Neural cell (in vitro differentiated cells): Measurements from ENCODE around the gene CCNH. TPM values are rescaled to one million over a fixed set of nuclear protein-coding genes. Genes with fewer than 3 reads are reported as not detected.

Experiments used
- H2AFZ ChIP-seq: fragments of 200-600, 300-800 bp; sonication (generic), shearing (Covaris generic); 2 replicates; pipeline ENCODE4 v1.6.0; 2014; ENCODE audit warnings: low read depth, mild to moderate bottlenecking, antibody characterized with exemption, low read length, moderate library complexity
- H3F3A ChIP-seq: fragments of 200-600 bp; shearing (Covaris generic); 2 replicates; pipeline ENCODE4 v1.6.1; 2016; ENCODE audit warnings: mild to moderate bottlenecking, moderate library complexity, mixed read lengths, antibody characterized with exemption, low read length; ENCODE audit not compliant: insufficient read depth, poor library complexity, severe bottlenecking
- H3K27ac ChIP-seq: fragments of 200-600, 300-800 bp; sonication (generic), shearing (Covaris generic); 2 replicates; pipeline ENCODE4 v1.5.1; 2014; ENCODE audit warnings: mild to moderate bottlenecking, low read length, moderate library complexity
- H3K27me3 ChIP-seq: fragments of 300-800, 200-600 bp; sonication (generic), shearing (Covaris generic); 2 replicates; pipeline ENCODE4 v1.6.0; 2014; ENCODE audit warnings: mild to moderate bottlenecking, low read depth, low read length, moderate library complexity; ENCODE audit not compliant: insufficient read depth
- H3K36me3 ChIP-seq: fragments of 300-800, 200-600 bp; sonication (generic), shearing (Covaris generic); 2 replicates; pipeline ENCODE4 v1.5.1; 2014; ENCODE audit warnings: mild to moderate bottlenecking, antibody characterized with exemption, low read length, moderate library complexity; ENCODE audit not compliant: insufficient read depth
- H3K4me2 ChIP-seq: fragments of 300-800, 200-600 bp; sonication (generic), shearing (Covaris generic); 2 replicates; pipeline ENCODE4 v1.6.0; 2014; ENCODE audit warnings: mild to moderate bottlenecking, low read length
- H3K4me3 ChIP-seq: fragments of 300-800, 200-600 bp; sonication (generic), shearing (Covaris generic); 2 replicates; pipeline ENCODE4 v1.5.1; 2014; ENCODE audit warnings: mild to moderate bottlenecking, low read length, moderate library complexity
- H3K79me2 ChIP-seq: fragments of 200-600 bp; shearing (Covaris generic); replicated peaks from 2 replicates; pipeline ENCODE4 v1.6.0; 2014; ENCODE audit warnings: mild to moderate bottlenecking, low read length, moderate library complexity; ENCODE audit not compliant: insufficient read depth
- H3K9ac ChIP-seq: fragments of 300-800, 200-600 bp; sonication (generic), shearing (Covaris generic); 2 replicates; pipeline ENCODE4 v1.6.1; 2016; ENCODE audit warnings: mild to moderate bottlenecking, low read length, mixed read lengths
- H3K9me2 ChIP-seq: fragments of 200-600 bp; shearing (Covaris generic); 2 replicates; pipeline ENCODE4 v1.6.1; 2016; ENCODE audit warnings: mild to moderate bottlenecking, low read length, mixed read lengths; ENCODE audit not compliant: insufficient read depth
- H3K9me3 ChIP-seq: fragments of 200-600, 300-800 bp; sonication (generic), shearing (Covaris generic); 2 replicates; pipeline ENCODE4 v1.6.1; 2016; ENCODE audit warnings: mild to moderate bottlenecking, mixed run types, low read length, moderate library complexity, mixed read lengths
- H4K20me1 ChIP-seq: fragments of 200-600 bp; shearing (Covaris generic); 2 replicates; pipeline ENCODE4 v1.6.1; 2016; ENCODE audit warnings: mild to moderate bottlenecking, mixed run types; ENCODE audit not compliant: insufficient read depth
- CTCF ChIP-seq: fragments of 450-650 bp; IDR thresholded peaks from 2 replicates; pipeline ENCODE4 v1.5.1; 2014; ENCODE audit warnings: antibody characterized with exemption, mild to moderate bottlenecking, moderate library complexity; ENCODE audit not compliant: poor library complexity, severe bottlenecking
- EP300 ChIP-seq: fragments of 450-650 bp; conservative IDR thresholded peaks from 2 replicates; pipeline ENCODE4 v1.6.1; 2014; ENCODE audit warnings: antibody characterized with exemption, mild to moderate bottlenecking, moderate library complexity; ENCODE audit not compliant: poor library complexity, severe bottlenecking
- EZH2 ChIP-seq: fragments of 200-600, 300-800 bp; shearing (Covaris generic), sonication (generic); IDR thresholded peaks from 2 replicates; pipeline ENCODE4 v1.6.1; 2014; ENCODE audit warnings: antibody characterized with exemption, low read length, borderline replicate concordance, mild to moderate bottlenecking; ENCODE audit not compliant: insufficient read depth, poor library complexity, severe bottlenecking
- MXI1 ChIP-seq: fragments of 450-650 bp; conservative IDR thresholded peaks from 2 replicates; pipeline ENCODE4 v1.6.1; 2014; ENCODE audit warnings: antibody characterized with exemption, mild to moderate bottlenecking; ENCODE audit not compliant: poor library complexity, severe bottlenecking
- POLR2AphosphoS5 ChIP-seq: IDR thresholded peaks from 2 replicates; pipeline ENCODE4 v1.6.1; 2012
- RAD21 ChIP-seq: fragments of 450-650 bp; conservative IDR thresholded peaks from 2 replicates; pipeline ENCODE4 v1.6.1; 2014; ENCODE audit warnings: antibody characterized with exemption, mild to moderate bottlenecking, moderate library complexity
- REST ChIP-seq: IDR thresholded peaks from 2 replicates; pipeline ENCODE4 v1.6.1; 2012; ENCODE audit warnings: borderline replicate concordance
- SMC3 ChIP-seq: fragments of 450-650 bp; conservative IDR thresholded peaks from 2 replicates; pipeline ENCODE4 v1.6.1; 2014; ENCODE audit warnings: antibody characterized with exemption, mild to moderate bottlenecking, moderate library complexity; ENCODE audit not compliant: poor library complexity
- TAF1 ChIP-seq: IDR thresholded peaks from 2 replicates; pipeline ENCODE4 v1.6.1; 2012; ENCODE audit warnings: low read depth
- polyA plus RNA-seq: library from polyadenylated mRNA; depleted of rRNA; stranded (reverse); fragments of >200 nt; gene quantifications from 2 replicates; pipeline ENCODE4 v1.2.3, GENCODE V29; 2014

Gene CCNH
- polyA plus RNA-seq, 1 donor from 2014 or later, result 127 TPM

GRCh38 chr5:87359106-87359505, 53.6 kb downstream of the CCNH start:
- no peaks in the 10 kb centered on the region for H3K79me2 ChIP-seq
- no peak overlapping the region for H3K27ac ChIP-seq
- TF ChIP-seq MXI1 (no peak), EP300 (no peak), CTCF (no peak), EZH2 (no peak)
- no peaks in the 10 kb centered on the region for H3K9me3 ChIP-seq
- no peaks in the 10 kb centered on the region for H3F3A ChIP-seq
- H4K20me1 ChIP-seq, result no peaks in the 10 kb centered on the region
- peaks cover 11% of the 10 kb centered on the region for H3K36me3 ChIP-seq
- H3K27me3 ChIP-seq, result no peaks in the 10 kb centered on the region
- H3K4me2 ChIP-seq, result no peak overlapping the region
- no peak overlapping the region for H2AFZ ChIP-seq
- H3K9me2 ChIP-seq, result no peaks in the 10 kb centered on the region
- no peak overlapping the region for H3K9ac ChIP-seq
- no peak overlapping the region for H3K4me3 ChIP-seq

- H3K9me2 ChIP-seq, result no peaks in the 10 kb centered on the region
- no peaks in the 10 kb centered on the region for H3K27me3 ChIP-seq
- peaks cover 7% of the 10 kb centered on the region for H3K36me3 ChIP-seq
- no peak overlapping the region for H3K4me3 ChIP-seq
- H3K79me2 ChIP-seq, result no peaks in the 10 kb centered on the region
- H3K27ac ChIP-seq, result no peak overlapping the region
- H3F3A ChIP-seq, result no peaks in the 10 kb centered on the region
- no peaks in the 10 kb centered on the region for H3K9me3 ChIP-seq
- no peaks in the 10 kb centered on the region for H4K20me1 ChIP-seq
- no peak overlapping the region for H3K9ac ChIP-seq
- no peak overlapping the region for H3K4me2 ChIP-seq
- no peak for TF ChIP-seq TAF1
- TF ChIP-seq MXI1, result no peak
- TF ChIP-seq SMC3, result no peak
- TF ChIP-seq EZH2, result no peak
- no peak for TF ChIP-seq CTCF
- no peak for TF ChIP-seq EP300
- no peak for TF ChIP-seq REST
- no peak for TF ChIP-seq POLR2AphosphoS5
- no peak for TF ChIP-seq RAD21
- H2AFZ ChIP-seq, result no peak overlapping the region
Observed at GRCh38 chr5:87354496-87354895, 58.2 kb downstream of the CCNH start.
